Neural cell (in vitro differentiated cells): ENCODE data around the gene FAM186B.

ENCODE experiments used
- EP300 ChIP-seq: fragments of 450-650 bp; conservative IDR thresholded peaks from 2 replicates; pipeline ENCODE4 v1.6.1; 2014; ENCODE audit warnings: antibody characterized with exemption, mild to moderate bottlenecking, moderate library complexity; ENCODE audit not compliant: poor library complexity, severe bottlenecking
- EZH2 ChIP-seq: fragments of 200-600, 300-800 bp; shearing (Covaris generic), sonication (generic); IDR thresholded peaks from 2 replicates; pipeline ENCODE4 v1.6.1; 2014; ENCODE audit warnings: antibody characterized with exemption, low read length, borderline replicate concordance, mild to moderate bottlenecking; ENCODE audit not compliant: insufficient read depth, poor library complexity, severe bottlenecking
- RAD21 ChIP-seq: fragments of 450-650 bp; conservative IDR thresholded peaks from 2 replicates; pipeline ENCODE4 v1.6.1; 2014; ENCODE audit warnings: antibody characterized with exemption, mild to moderate bottlenecking, moderate library complexity
- TAF1 ChIP-seq: IDR thresholded peaks from 2 replicates; pipeline ENCODE4 v1.6.1; 2012; ENCODE audit warnings: low read depth

DNA sequence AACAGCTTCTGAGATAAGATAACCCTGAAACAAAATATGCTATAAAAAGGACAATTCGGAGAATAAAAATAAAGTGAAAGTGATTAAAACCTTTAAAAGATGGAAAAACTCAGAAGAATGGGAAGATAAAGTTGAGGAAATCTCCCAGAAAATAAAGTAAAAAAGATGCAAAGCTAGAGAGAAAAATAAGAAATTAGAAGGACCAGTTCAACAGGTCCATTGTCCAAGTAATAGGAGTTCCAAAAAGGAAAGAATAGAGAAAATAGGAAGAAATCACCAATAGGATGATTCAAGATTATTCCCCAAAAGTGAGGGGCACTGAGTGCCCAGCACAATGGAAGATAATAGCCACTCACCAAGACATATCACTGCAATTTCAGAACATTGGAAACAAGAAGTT lies 13.1 kb upstream of the FAM186B start:
- TF ChIP-seq EZH2 (no peak), RAD21 (no peak), TAF1 (no peak), EP300 (no peak)
